ENCODE data around the gene AVEN.

Gene AVEN

GRCh38 chr15:33915571-33916407, 123.2 kb downstream of the AVEN start:
- no peaks in the 10 kb centered on the region for H3K4me1 ChIP-seq (ENCODE audit: control insufficient read depth, insufficient read depth, low read length)
- H3K4me3 ChIP-seq (ENCODE audit: low read length in 2 of 2) = no peak overlapping the region
- H3K36me3 ChIP-seq (ENCODE audit: control insufficient read depth in 2 of 2, insufficient read depth in 2 of 2, low read length in 2 of 2) = no peaks in the 10 kb centered on the region
- H3K27ac ChIP-seq (ENCODE audit: low read length) = no peak overlapping the region
- H3K27me3 ChIP-seq (ENCODE audit: control insufficient read depth in 1 of 2, insufficient read depth in 2 of 2, low read length in 2 of 2) = no peaks in the 10 kb centered on the region
- H3K9ac ChIP-seq (ENCODE audit: low read length in 2 of 2) = no peak overlapping the region
- H3K9me3 ChIP-seq (ENCODE audit: control insufficient read depth in 2 of 2, low read length in 2 of 2) = no peaks in the 10 kb centered on the region

DNA sequence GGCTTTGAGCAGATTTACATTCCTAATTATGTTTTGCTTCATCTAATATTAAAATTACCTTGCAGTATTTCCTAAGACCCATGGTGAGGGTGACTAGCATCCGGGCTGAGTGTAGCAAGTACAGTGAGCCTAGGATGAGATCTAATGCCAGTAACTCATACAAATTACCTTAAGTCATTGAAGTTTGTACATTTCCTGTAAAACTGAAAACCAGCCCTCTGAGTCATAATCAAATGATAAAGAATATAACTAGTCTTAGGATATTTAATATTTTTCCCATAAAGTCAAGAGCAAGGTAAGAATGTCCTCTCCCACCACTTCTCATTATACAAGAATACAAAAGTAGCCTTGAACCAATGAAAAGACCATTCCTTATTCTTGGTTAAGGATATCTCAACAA, 125.5 kb downstream of the AVEN start:
- no peaks in the 10 kb centered on the region for H3K36me3 ChIP-seq (ENCODE audit: control insufficient read depth in 2 of 2, insufficient read depth in 2 of 2, low read length in 2 of 2)

GRCh38 chr15:33912326-33912725, 126.7 kb downstream of the AVEN start:
- Histone ChIP-seq H3K36me3 (ENCODE audit: control insufficient read depth in 2 of 2, insufficient read depth in 2 of 2, low read length in 2 of 2) (no peaks in the 10 kb centered on the region), H3K9me3 (ENCODE audit: control insufficient read depth in 2 of 2, low read length in 2 of 2) (no peaks in the 10 kb centered on the region), H3K27me3 (ENCODE audit: control insufficient read depth in 1 of 2, insufficient read depth in 2 of 2, low read length in 2 of 2) (no peaks in the 10 kb centered on the region)

More for the DNA sequence above, 125.5 kb downstream of the AVEN start:
- H3K27me3 ChIP-seq (ENCODE audit: control insufficient read depth in 1 of 2, insufficient read depth in 2 of 2, low read length in 2 of 2) = no peaks in the 10 kb centered on the region
- no peak overlapping the region for H3K9ac ChIP-seq (ENCODE audit: low read length in 2 of 2)
- no peak overlapping the region for H3K4me3 ChIP-seq (ENCODE audit: low read length in 2 of 2)
- H3K9me3 ChIP-seq (ENCODE audit: control insufficient read depth in 2 of 2, low read length in 2 of 2) = no peaks in the 10 kb centered on the region
- no peak overlapping the region for H3K27ac ChIP-seq (ENCODE audit: low read length)
- H3K4me1 ChIP-seq (ENCODE audit: control insufficient read depth, insufficient read depth, low read length) = no peaks in the 10 kb centered on the region

GRCh38 chr15:33910741-33911140, 128.3 kb downstream of the AVEN start:
- Histone ChIP-seq H3K9me3 (ENCODE audit: control insufficient read depth in 2 of 2, low read length in 2 of 2) (no peaks in the 10 kb centered on the region), H3K27ac (ENCODE audit: low read length) (no peak overlapping the region), H3K36me3 (ENCODE audit: control insufficient read depth in 2 of 2, insufficient read depth in 2 of 2, low read length in 2 of 2) (no peaks in the 10 kb centered on the region), H3K4me3 (ENCODE audit: low read length in 2 of 2) (no peak overlapping the region), H3K27me3 (ENCODE audit: control insufficient read depth in 1 of 2, insufficient read depth in 2 of 2, low read length in 2 of 2) (no peaks in the 10 kb centered on the region), H3K9ac (ENCODE audit: low read length in 2 of 2) (no peak overlapping the region), H3K4me1 (ENCODE audit: control insufficient read depth, insufficient read depth, low read length) (no peaks in the 10 kb centered on the region)

More at GRCh38 chr15:33912326-33912725, 126.7 kb downstream of the AVEN start:
- Histone ChIP-seq H3K4me1 (ENCODE audit: control insufficient read depth, insufficient read depth, low read length) (no peaks in the 10 kb centered on the region), H3K4me3 (ENCODE audit: low read length in 2 of 2) (no peak overlapping the region), H3K27ac (ENCODE audit: low read length) (no peak overlapping the region), H3K9ac (ENCODE audit: low read length in 2 of 2) (no peak overlapping the region)

GRCh38 chr15:33908406-33908805, 130.6 kb downstream of the AVEN start:
- no peak overlapping the region for H3K27ac ChIP-seq (ENCODE audit: low read length)
- no peaks in the 10 kb centered on the region for H3K27me3 ChIP-seq (ENCODE audit: control insufficient read depth in 1 of 2, insufficient read depth in 2 of 2, low read length in 2 of 2)
- H3K36me3 ChIP-seq (ENCODE audit: control insufficient read depth in 2 of 2, insufficient read depth in 2 of 2, low read length in 2 of 2) = no peaks in the 10 kb centered on the region
- no peak overlapping the region for H3K4me3 ChIP-seq (ENCODE audit: low read length in 2 of 2)
- no peak overlapping the region for H3K9ac ChIP-seq (ENCODE audit: low read length in 2 of 2)
- no peaks in the 10 kb centered on the region for H3K4me1 ChIP-seq (ENCODE audit: control insufficient read depth, insufficient read depth, low read length)
- H3K9me3 ChIP-seq (ENCODE audit: control insufficient read depth in 2 of 2, low read length in 2 of 2) = no peaks in the 10 kb centered on the region

- Histone ChIP-seq H3K4me3 (ENCODE audit: low read length in 2 of 2) (no peak overlapping the region), H3K27ac (ENCODE audit: low read length) (no peak overlapping the region), H3K4me1 (ENCODE audit: control insufficient read depth, insufficient read depth, low read length) (no peaks in the 10 kb centered on the region), H3K36me3 (ENCODE audit: control insufficient read depth in 2 of 2, insufficient read depth in 2 of 2, low read length in 2 of 2) (no peaks in the 10 kb centered on the region), H3K9ac (ENCODE audit: low read length in 2 of 2) (no peak overlapping the region), H3K9me3 (ENCODE audit: control insufficient read depth in 2 of 2, low read length in 2 of 2) (no peaks in the 10 kb centered on the region), H3K27me3 (ENCODE audit: control insufficient read depth in 1 of 2, insufficient read depth in 2 of 2, low read length in 2 of 2) (no peaks in the 10 kb centered on the region)
Observed at GRCh38 chr15:33907326-33907725, 131.7 kb downstream of the AVEN start.

DNA sequence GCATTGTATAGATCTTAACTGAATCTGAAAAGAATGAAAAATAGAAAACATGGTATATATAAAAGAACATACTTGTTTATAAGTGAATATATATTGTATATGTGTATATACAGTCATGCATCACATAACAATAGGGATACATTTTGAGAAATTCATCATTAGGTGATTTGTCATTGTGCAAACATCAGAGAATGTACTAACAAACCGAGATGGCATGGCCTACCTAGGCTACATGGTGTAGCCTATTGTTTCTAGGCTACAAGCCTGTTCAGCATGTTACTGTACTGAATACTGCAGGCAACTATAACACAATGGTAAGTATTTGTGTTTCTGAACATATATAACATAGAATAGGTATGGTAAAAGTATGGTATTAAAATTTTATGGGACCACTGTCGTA, 135.3 kb downstream of the AVEN start:
- Histone ChIP-seq H3K4me1 (ENCODE audit: control insufficient read depth, insufficient read depth, low read length) (no peaks in the 10 kb centered on the region), H3K9ac (ENCODE audit: low read length in 2 of 2) (no peak overlapping the region), H3K36me3 (ENCODE audit: control insufficient read depth in 2 of 2, insufficient read depth in 2 of 2, low read length in 2 of 2) (no peaks in the 10 kb centered on the region), H3K27me3 (ENCODE audit: control insufficient read depth in 1 of 2, insufficient read depth in 2 of 2, low read length in 2 of 2) (no peaks in the 10 kb centered on the region), H3K9me3 (ENCODE audit: control insufficient read depth in 2 of 2, low read length in 2 of 2) (no peaks in the 10 kb centered on the region), H3K27ac (ENCODE audit: low read length) (no peak overlapping the region), H3K4me3 (ENCODE audit: low read length in 2 of 2) (no peak overlapping the region)

- no peaks in the 10 kb centered on the region for H3K27me3 ChIP-seq (ENCODE audit: control insufficient read depth in 1 of 2, insufficient read depth in 2 of 2, low read length in 2 of 2)
- no peak overlapping the region for H3K4me3 ChIP-seq (ENCODE audit: low read length in 2 of 2)
- no peaks in the 10 kb centered on the region for H3K4me1 ChIP-seq (ENCODE audit: control insufficient read depth, insufficient read depth, low read length)
- H3K9ac ChIP-seq (ENCODE audit: low read length in 2 of 2) = no peak overlapping the region
- no peaks in the 10 kb centered on the region for H3K36me3 ChIP-seq (ENCODE audit: control insufficient read depth in 2 of 2, insufficient read depth in 2 of 2, low read length in 2 of 2)
- no peaks in the 10 kb centered on the region for H3K9me3 ChIP-seq (ENCODE audit: control insufficient read depth in 2 of 2, low read length in 2 of 2)
- H3K27ac ChIP-seq (ENCODE audit: low read length) = no peak overlapping the region
Observed at GRCh38 chr15:33902043-33902442, 137.0 kb downstream of the AVEN start.

GRCh38 chr15:33894193-33894592, 144.8 kb downstream of the AVEN start:
- H3K9ac ChIP-seq (ENCODE audit: low read length in 2 of 2) = no peak overlapping the region
- H3K4me3 ChIP-seq (ENCODE audit: low read length in 2 of 2) = no peak overlapping the region
- H3K4me1 ChIP-seq (ENCODE audit: control insufficient read depth, insufficient read depth, low read length) = no peaks in the 10 kb centered on the region
- H3K36me3 ChIP-seq (ENCODE audit: control insufficient read depth in 2 of 2, insufficient read depth in 2 of 2, low read length in 2 of 2) = no peaks in the 10 kb centered on the region
- no peaks in the 10 kb centered on the region for H3K27me3 ChIP-seq (ENCODE audit: control insufficient read depth in 1 of 2, insufficient read depth in 2 of 2, low read length in 2 of 2)
- H3K9me3 ChIP-seq (ENCODE audit: control insufficient read depth in 2 of 2, low read length in 2 of 2) = no peaks in the 10 kb centered on the region
- H3K27ac ChIP-seq (ENCODE audit: low read length) = no peak overlapping the region

GRCh38 chr15:33888176-33888575, 150.8 kb downstream of the AVEN start:
- H3K4me3 ChIP-seq (ENCODE audit: low read length in 2 of 2) = no peak overlapping the region
- H3K9ac ChIP-seq (ENCODE audit: low read length in 2 of 2) = no peak overlapping the region
- no peaks in the 10 kb centered on the region for H3K4me1 ChIP-seq (ENCODE audit: control insufficient read depth, insufficient read depth, low read length)
- no peaks in the 10 kb centered on the region for H3K36me3 ChIP-seq (ENCODE audit: control insufficient read depth in 2 of 2, insufficient read depth in 2 of 2, low read length in 2 of 2)
- H3K27me3 ChIP-seq (ENCODE audit: control insufficient read depth in 1 of 2, insufficient read depth in 2 of 2, low read length in 2 of 2) = no peaks in the 10 kb centered on the region
- H3K9me3 ChIP-seq (ENCODE audit: control insufficient read depth in 2 of 2, low read length in 2 of 2) = no peaks in the 10 kb centered on the region
- no peak overlapping the region for H3K27ac ChIP-seq (ENCODE audit: low read length)

DNA sequence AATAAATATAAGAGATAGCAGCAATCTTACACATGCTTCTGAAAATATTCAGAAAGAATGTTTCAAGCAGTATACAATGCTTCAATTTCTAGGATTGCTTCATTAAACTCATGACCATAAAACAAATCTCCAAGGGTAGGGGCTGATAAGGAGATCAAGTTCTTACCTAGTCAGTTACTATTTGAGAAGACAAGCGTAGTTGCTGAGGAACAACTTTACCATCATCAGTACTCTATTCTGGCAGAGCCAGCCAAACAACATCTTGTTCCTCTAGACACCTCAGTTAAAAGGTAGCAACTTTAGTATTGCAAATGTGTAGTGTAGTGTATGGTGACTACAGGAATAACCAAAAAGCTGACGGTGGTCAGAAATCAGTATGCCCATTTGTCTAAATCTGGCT, 156.1 kb downstream of the AVEN start:
- Histone ChIP-seq H3K27me3 (ENCODE audit: control insufficient read depth in 1 of 2, insufficient read depth in 2 of 2, low read length in 2 of 2) (no peaks in the 10 kb centered on the region), H3K4me1 (ENCODE audit: control insufficient read depth, insufficient read depth, low read length) (no peaks in the 10 kb centered on the region), H3K9ac (ENCODE audit: low read length in 2 of 2) (no peak overlapping the region), H3K36me3 (ENCODE audit: control insufficient read depth in 2 of 2, insufficient read depth in 2 of 2, low read length in 2 of 2) (no peaks in the 10 kb centered on the region), H3K27ac (ENCODE audit: low read length) (no peak overlapping the region), H3K9me3 (ENCODE audit: control insufficient read depth in 2 of 2, low read length in 2 of 2) (no peaks in the 10 kb centered on the region), H3K4me3 (ENCODE audit: low read length in 2 of 2) (no peak overlapping the region)

All from stomach smooth muscle (tissue), 2 donors.